Posterior vena cava (tissue), 2 donors: Measurements from ENCODE around the gene ADGRE1. TPM values are rescaled to one million over a fixed set of nuclear protein-coding genes. Genes with fewer than 3 reads are reported as not detected.

Source experiments
- DNase-seq: peaks from one replicate; pipeline ENCODE4 v3.0.0-alpha.2; 2020; ENCODE audit warnings: low spot score
- intact Hi-C, 2 donors: fragments of 100-400 bp; cut with DNase I; formaldehyde crosslinking; loops; one replicate each; pipeline versions ENCODE4 v1.14.1 to v1.14.2; 2022 to 2023
- total RNA-seq, 2 donors: library from RNA; stranded (reverse); fragmentation: NEBNext Ultra II Directional; extraction: Animal tissue kit (Norgen Biotek cat#: 25700); gene quantifications; one replicate each; pipeline ENCODE4 v1.2.1, GENCODE V29; 2021
- donor health status: DM: yes; HTN: yes; CAD: no.
- donor health status: DM: yes; HTN: yes; CAD: no.

Gene ADGRE1
- total RNA-seq, 2 donors from 2014 or later = 0.48 to 0.93 TPM

- intact Hi-C loops = no loop called here
- no peak for DNase-seq
Measured at GRCh38 chr19:6935069-6935468, 47.7 kb downstream of the ADGRE1 start.

- intact Hi-C loops = no loop called here
- DNase-seq = no peak
Measured at GRCh38 chr19:6935618-6936017, 48.2 kb downstream of the ADGRE1 start.

GRCh38 chr19:6945733-6946132 is 58.4 kb downstream of the ADGRE1 start:
- no peak for DNase-seq
- intact Hi-C loops = no loop called here

- intact Hi-C loops = no loop called here
- no peak for DNase-seq
Measured at GRCh38 chr19:6947745-6948144, 60.4 kb downstream of the ADGRE1 start.

- DNase-seq = no peak
- intact Hi-C loops = no loop called here
Measured at GRCh38 chr19:6948884-6949283, 61.5 kb downstream of the ADGRE1 start.

- intact Hi-C loops = no loop called here
Measured at GRCh38 chr19:6952956-6953355, 65.6 kb downstream of the ADGRE1 start.

GRCh38 chr19:6955082-6955481 is 67.7 kb downstream of the ADGRE1 start:
- intact Hi-C loops = no loop called here
- no peak for DNase-seq

More at GRCh38 chr19:6952956-6953355, 65.6 kb downstream of the ADGRE1 start:
- DNase-seq = no peak

- DNase-seq = no peak
- intact Hi-C loops = no loop called here
Measured at GRCh38 chr19:6956573-6956972, 69.2 kb downstream of the ADGRE1 start.

- intact Hi-C loops = no loop called here
- no peak for DNase-seq
Measured at GRCh38 chr19:6958791-6959190, 71.4 kb downstream of the ADGRE1 start.

- intact Hi-C loops = no loop called here
- DNase-seq = no peak
Measured at GRCh38 chr19:6963244-6963852, 76.0 kb downstream of the ADGRE1 start.

GRCh38 chr19:6963937-6964336 is 76.6 kb downstream of the ADGRE1 start:
- intact Hi-C loops = no loop called here
- no peak for DNase-seq

GRCh38 chr19:6967967-6968366 is 80.6 kb downstream of the ADGRE1 start:
- intact Hi-C loops = no loop called here

GRCh38 chr19:6969490-6969889 is 82.1 kb downstream of the ADGRE1 start:
- DNase-seq = no peak

More at GRCh38 chr19:6967967-6968366, 80.6 kb downstream of the ADGRE1 start:
- DNase-seq = no peak

GRCh38 chr19:6970021-6970420 is 82.6 kb downstream of the ADGRE1 start:
- DNase-seq = no peak
- intact Hi-C loops = no loop called here

More at GRCh38 chr19:6969490-6969889, 82.1 kb downstream of the ADGRE1 start:
- intact Hi-C loops = no loop called here

- no peak for DNase-seq
- intact Hi-C loops = no loop called here
Measured at GRCh38 chr19:6970443-6970842, 83.1 kb downstream of the ADGRE1 start.

GRCh38 chr19:6971366-6971765 is 84.0 kb downstream of the ADGRE1 start:
- no peak for DNase-seq
- intact Hi-C loops = no loop called here

- no peak for DNase-seq
Measured at GRCh38 chr19:6976197-6976596, 88.8 kb downstream of the ADGRE1 start.

GRCh38 chr19:6979399-6979798 is 92.0 kb downstream of the ADGRE1 start:
- intact Hi-C loops = no loop called here
- DNase-seq = no peak

More at GRCh38 chr19:6976197-6976596, 88.8 kb downstream of the ADGRE1 start:
- intact Hi-C loops = no loop called here

GRCh38 chr19:6983448-6983847 is 96.1 kb downstream of the ADGRE1 start:
- no peak for DNase-seq
- intact Hi-C loops = no loop called here

GRCh38 chr19:6987850-6988249 is 100.5 kb downstream of the ADGRE1 start:
- DNase-seq = no peak
- intact Hi-C loops = no loop called here

- intact Hi-C loops = no loop called here
- no peak for DNase-seq
Measured at GRCh38 chr19:6988257-6988656, 100.9 kb downstream of the ADGRE1 start.
